GM21825 (cell line): ENCODE results near the gene NDUFAF2.
"Not testable (repeated sequence)": the region's sequence is repeated elsewhere in the genome, so short reads cannot be mapped to it uniquely, and the experiment has no call there.

Source experiments
- ATAC-seq: cut with Tn5 transposase; IDR thresholded peaks from one replicate; pipeline ENCODE4 v1.9.1; 2021; ENCODE audit warnings: mild to moderate bottlenecking, moderate library complexity; ENCODE audit not compliant: unreplicated experiment

Gene NDUFAF2

DNA sequence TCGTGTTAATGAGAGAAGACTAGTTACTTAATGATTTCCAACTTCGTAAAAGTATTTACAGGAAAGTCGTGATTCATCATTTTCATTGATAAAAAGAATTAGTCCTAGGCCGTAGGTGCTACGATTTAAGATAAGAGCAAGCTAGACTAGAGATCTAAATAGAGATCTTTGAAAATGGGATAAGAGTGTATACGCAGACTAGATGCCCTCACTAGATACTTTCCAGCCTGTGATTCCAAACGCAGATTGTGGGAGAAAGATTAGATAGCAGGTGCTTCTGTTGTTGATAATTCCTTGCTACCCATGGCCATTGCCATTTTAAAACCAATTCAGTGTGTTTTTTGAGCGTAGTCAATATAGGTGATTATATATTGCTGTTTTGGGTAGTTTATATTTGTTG lies 223.9 kb downstream of the NDUFAF2 start:
- ATAC-seq, result no peak

DNA sequence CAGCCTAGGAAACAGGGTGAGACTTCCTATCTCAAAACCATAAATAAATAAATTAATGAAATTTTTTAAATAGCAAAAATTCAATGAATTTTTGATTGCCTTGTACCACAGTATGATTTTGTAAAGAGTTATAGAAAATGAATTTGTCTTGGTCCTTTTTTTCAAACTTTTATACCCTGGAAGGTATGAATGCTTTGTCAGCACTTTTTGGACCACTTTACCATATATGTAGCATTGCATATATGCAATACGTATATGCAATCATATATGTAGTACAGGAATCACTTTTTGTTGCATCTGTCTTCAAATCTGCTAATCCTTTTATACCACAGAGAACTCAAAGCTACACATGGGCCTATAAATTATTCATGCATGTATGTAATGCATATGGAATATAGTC lies 226.5 kb downstream of the NDUFAF2 start:
- no peak for ATAC-seq

DNA sequence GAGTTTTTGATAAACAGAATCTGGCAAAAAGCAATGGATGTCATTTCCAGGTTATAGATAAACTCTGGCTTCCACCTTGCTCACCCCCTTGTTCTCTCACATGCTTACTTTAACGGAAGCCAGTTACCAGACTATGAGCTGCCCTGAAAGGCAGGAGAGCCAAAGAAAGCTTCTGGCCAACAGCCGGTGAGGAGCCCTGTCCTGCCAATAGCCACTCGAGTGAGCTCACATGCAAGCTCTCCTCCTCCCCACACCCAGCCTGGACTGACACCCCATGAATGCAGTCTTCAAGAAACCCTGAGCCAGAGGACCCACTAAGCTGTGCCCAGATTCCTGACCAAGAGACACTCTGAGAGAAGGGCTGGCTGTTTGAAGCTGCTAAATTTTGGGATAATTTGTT lies 231.6 kb downstream of the NDUFAF2 start:
- ATAC-seq, result no peak

DNA sequence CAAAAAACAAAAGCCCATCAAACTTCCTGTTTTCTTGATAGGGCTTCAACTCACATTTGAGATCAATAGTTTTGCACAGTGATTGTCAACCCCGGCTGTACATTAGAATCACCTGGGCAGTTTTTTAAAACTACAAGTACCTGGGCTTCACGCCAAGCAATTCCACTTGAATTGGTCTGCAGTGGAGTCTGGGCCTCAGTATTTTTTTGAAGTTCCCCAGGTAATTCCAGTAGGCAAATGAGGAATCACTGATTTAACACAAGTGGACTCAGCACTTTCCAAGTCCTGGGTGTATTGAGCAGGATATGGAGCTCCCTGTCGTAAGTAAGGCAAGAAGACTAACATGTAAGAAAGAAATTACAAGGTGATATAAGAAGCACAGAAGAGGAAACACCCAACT lies 232.1 kb downstream of the NDUFAF2 start:
- no peak for ATAC-seq

DNA sequence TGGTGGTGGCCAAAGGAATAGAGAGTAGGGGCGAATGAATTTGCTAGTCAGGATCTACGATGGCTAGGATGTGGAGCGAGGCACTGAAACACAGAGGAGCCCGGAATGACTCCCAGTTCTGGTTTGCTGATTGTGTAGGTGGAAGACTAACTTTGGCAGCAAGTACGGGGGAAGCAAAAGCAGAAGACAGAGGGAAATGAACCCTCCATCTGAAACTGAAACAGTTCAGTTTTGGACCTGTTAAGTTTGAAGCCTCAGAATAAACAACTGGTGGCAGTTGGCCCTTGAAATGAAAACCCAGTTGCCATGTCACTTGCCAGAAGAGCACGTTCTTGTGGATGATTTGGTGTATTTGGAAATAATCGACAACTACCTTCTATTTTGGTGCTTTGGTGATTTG lies 232.7 kb downstream of the NDUFAF2 start:
- peak; percentile 74 for ATAC-seq

DNA sequence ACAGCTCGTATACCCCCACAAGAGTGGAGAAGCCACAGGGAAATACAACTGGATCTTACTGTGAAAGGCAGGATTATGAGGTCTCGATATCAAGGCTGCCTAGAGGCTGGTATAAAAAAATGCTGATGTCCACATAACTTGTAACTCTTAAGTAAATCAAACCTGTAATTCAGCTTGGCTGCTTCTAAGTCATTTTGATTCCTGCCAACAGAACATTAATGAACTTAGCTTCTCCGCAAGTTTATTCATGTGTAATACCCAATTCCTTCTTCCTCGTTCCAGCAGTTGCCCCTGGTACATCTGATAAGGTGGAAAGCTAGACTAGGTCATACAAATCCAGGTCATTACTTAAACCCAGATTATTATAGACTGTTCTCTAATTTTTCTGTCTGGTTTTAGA lies 233.7 kb downstream of the NDUFAF2 start:
- ATAC-seq, result no peak

DNA sequence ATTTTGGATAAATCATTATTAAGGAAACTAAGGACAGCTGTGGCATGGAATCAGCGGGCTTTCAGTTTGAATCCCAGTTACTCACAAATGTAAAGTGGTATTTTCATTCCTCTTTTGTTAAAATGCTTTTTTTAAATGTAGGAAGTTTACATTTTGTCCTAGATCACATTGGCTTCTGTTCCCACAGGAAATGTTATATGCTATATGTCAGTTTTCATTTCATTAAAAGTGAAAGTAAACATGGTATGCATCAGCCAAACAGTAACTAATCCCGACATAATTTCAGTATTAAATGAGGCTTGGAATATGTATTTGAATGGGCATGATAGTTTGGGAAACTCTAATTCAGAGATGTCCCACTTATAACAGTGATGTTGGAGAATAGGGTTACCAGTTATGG lies 235.9 kb downstream of the NDUFAF2 start:
- no peak for ATAC-seq

DNA sequence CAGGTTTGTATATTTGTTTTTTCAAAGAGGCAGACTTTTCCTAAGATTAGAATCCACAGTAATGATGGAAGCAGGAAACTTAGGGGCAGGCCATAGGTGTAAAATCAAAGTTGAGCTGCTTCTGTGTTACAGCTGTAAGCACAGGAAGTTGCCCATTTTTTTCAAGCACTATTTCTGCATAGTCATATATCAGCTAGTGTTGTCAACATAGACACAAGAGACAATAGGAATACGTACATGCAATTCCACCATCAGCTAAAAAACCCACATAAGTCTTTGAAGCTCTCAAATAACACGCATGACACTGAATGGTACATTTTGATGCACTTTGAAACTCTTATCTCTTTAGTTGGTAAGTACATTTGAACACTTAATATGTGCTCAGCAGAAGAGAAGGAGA lies 237.4 kb downstream of the NDUFAF2 start:
- no peak for ATAC-seq

DNA sequence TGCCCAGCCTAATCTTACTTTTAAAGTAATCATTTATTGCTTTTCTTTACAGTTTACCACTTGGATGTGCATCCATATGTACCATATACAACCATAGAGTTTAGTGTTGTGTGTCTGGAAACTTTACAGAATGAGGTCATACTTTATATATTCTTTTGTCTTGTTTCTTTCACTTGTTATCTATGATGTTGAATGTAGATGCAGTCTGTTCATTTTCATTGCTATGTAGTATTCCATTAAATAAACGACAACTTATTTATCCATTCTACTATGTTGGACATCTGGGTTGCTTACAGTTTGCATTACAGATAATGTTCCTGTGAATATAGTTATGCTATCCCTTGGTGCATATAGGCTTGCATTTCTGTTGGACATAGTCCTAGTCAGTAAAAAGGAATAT lies 238.5 kb downstream of the NDUFAF2 start:
- no peak for ATAC-seq

DNA sequence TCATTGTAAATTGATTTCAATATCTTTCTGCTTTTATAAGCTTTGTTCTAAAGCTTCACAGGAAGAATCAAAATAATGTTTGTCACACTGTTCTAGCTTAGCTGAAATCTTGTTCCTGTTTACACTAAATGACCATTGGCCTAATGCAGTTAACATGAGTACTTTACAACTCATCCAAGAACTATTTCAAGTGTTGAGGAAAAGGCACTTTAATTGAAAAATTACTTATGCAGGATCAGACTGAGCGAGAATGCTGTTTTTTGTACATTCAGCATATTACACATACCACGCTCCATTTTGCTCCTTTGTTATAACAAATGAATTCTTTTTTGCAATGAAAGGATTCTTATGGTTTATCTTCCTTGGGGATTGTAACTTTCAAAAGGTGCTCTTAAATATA lies 239.7 kb downstream of the NDUFAF2 start:
- no peak for ATAC-seq

DNA sequence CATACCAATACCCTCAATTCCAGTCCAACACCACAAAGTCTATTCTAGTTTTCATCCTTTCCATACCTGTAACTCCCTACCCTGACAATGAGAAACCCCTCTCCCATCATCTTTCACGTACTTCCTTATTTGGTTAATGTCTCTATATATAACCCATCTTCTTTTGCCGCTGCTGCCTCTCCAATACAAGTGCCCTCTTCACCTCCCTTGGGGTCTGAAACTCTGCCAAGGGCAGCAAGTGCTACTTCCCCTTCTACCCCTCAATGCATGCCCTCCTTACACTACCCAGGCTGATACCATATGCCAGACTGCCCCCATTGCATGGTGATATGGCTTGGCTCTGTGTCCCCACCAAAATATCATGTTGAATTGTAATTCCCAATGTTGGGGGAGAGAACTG lies 241.6 kb downstream of the NDUFAF2 start:
- no peak for ATAC-seq

DNA sequence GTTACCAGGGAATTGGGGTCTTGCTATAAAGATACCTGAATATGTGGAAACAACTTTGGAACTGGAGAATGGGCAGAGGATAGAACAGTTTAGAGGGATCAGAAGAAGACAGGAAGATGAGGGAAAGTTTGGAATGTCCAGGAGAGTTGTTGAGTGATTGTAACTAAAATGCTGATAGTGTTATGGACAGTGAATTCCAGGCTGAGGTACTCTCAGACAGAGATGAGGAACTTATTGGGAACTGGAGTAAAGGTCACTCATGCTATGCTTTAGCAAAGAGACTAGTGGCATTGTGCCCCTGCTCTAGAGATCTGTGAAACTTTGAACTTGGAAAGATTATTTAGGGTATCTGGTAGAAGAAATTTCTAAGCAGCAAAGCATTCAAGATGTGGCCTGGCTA lies 242.3 kb downstream of the NDUFAF2 start:
- ATAC-seq, result not testable (repeated sequence)

DNA sequence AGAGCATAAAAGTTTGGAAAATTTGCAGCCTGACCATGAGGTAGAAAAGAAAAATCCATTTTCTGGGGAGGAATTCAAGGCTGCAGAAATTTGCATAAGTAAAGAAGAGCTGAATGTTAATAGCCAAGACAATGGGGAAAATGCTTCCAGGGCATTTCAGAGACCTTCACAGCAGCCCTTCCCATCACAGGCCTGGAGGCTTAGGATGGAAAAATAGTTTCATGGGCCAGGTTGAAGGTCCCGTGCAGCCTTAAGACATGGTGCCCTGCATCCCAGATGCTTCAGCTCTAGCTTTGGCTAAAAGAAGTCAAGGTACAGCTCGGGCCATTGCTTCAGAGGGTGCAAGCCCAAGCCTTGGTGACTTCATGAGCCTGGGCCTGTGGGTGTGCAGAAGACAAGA lies 242.8 kb downstream of the NDUFAF2 start:
- ATAC-seq, result not testable (repeated sequence)

DNA sequence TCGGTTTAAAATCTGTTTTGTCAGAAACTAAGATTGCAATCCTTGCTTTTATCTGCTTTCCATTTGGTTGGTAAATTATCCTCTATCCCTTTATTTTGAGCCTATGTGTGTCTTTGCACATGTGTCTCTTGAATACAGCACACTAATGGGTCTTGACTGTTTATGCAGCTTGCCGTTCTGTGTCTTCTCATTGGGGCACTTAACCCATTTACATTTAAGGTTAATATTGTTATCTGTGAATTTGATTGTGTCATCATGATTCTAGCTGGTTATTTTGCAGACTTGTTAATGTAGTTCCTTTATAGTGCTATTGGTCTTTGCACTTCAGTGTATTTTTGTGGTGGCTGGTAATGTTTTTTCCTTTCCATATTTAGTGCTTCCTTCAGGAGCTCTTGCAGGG lies 253.6 kb downstream of the NDUFAF2 start:
- ATAC-seq, result no peak

DNA sequence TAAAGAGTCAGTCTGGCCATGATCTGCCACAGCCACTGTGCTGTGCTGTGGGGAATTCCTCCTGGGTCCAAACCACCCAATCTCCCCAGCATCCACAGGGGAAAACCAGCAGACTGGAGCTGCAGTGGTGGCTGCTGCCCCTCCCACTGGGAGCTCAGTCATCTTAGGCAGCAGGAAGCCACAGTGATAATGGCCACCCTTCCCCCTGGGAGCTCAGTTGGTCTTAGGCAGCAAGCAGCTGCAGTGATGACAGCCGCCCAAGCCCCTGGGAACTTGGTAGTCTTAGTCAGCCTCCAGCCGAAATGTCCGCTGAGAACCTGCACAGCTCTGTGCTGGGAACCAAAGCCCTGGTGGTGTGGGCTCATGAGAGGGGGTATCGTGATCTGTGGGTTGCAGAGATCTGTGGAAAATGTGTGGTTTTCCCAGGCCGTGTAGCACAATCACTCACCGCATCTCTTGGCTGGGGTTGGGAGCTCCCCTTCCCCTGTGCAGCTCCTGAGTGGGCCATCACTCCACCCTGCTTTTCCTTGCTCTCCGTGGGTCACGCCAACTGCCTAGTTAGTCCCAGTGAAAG lies 255.7 kb downstream of the NDUFAF2 start:
- ATAC-seq, result peak; percentile 63

DNA sequence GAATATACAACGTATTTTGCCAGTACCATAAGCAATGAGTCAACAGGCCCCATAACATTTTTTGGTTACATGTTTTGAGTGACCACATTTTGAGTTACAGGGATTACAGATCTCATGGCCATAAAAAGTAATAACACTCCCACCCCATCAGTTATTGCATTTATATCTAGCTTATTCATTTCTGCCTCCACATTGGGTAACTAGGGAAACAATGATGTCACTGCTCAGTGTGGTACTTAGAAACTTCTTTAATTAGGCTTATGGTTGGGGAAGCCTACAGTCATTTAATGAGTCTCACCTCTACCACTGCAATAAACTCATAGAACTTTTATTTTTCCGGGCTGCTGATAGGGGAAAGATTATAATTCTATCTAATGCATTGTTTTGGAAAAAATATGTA lies 257.2 kb downstream of the NDUFAF2 start:
- no peak for ATAC-seq
